Gastrocnemius medialis (tissue), 4 donors: ENCODE data around the gene GGT1.

Experiments used
- POLR2A ChIP-seq, 2 donors: fragments of 450-650 bp; IDR thresholded peaks; one replicate each; pipeline ENCODE4 v1.6.1; 2017; ENCODE audit warnings: antibody characterized with exemption in 2 of 2, mild to moderate bottlenecking in 2 of 2, moderate library complexity in 2 of 2
- TF ChIP-seq, protein P1 (sequence below), 5 experiments: fragments of 450-650 bp in 3 of 5; fragments of 200-600 bp in 2 of 5; sonication (generic) in 2 of 5; IDR thresholded peaks in 4 of 5; conservative IDR thresholded peaks in 1 of 5; 1 replicate in 4 of 5; 2 replicates in 1 of 5; pipeline ENCODE4 v1.5.1; 2016 to 2019; ENCODE audit warnings: antibody characterized with exemption in 5 of 5, mild to moderate bottlenecking in 3 of 5, moderate library complexity in 3 of 5

GRCh38 chr22:24563246-24563645 lies 39.7 kb upstream of the GGT1 start:
- TF ChIP-seq, protein P1, sequence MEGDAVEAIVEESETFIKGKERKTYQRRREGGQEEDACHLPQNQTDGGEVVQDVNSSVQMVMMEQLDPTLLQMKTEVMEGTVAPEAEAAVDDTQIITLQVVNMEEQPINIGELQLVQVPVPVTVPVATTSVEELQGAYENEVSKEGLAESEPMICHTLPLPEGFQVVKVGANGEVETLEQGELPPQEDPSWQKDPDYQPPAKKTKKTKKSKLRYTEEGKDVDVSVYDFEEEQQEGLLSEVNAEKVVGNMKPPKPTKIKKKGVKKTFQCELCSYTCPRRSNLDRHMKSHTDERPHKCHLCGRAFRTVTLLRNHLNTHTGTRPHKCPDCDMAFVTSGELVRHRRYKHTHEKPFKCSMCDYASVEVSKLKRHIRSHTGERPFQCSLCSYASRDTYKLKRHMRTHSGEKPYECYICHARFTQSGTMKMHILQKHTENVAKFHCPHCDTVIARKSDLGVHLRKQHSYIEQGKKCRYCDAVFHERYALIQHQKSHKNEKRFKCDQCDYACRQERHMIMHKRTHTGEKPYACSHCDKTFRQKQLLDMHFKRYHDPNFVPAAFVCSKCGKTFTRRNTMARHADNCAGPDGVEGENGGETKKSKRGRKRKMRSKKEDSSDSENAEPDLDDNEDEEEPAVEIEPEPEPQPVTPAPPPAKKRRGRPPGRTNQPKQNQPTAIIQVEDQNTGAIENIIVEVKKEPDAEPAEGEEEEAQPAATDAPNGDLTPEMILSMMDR (IDR thresholded peaks at IDR 0.05 in 4 of 5, conservative IDR thresholded peaks at IDR 0.05 in 1 of 5), result no peak
- no peak for TF ChIP-seq POLR2A (IDR thresholded peaks at IDR 0.05)
